ENCODE data around the gene TAF11L5. TPM values are rescaled to one million over a fixed set of nuclear protein-coding genes. Genes with fewer than 3 reads are reported as not detected.

The TAF11L5 gene
- total and polyA plus RNA-seq, 2 of the 8 experiments (the other 6 are each of a cell fraction or from before 2014, with no cell fraction given) = not detected

GRCh38 chr5:17477043-17477442 lies 48.0 kb upstream of the TAF11L5 start (continued):
- TF ChIP-seq NANOG (IDR thresholded peaks at IDR 0.05; ENCODE audit: insufficient read depth, low read depth, low read length, poor library complexity, severe bottlenecking) (no peak), SRF (IDR thresholded peaks at IDR 0.05; ENCODE audit: low read depth, low read length) (no peak), MAX (IDR thresholded peaks at IDR 0.05) (no peak)

Data from H1 (cell line).